IMR-90 (cell line): Measurements from ENCODE around the gene CCDC116.

Experiments
- CTCF ChIP-seq: conservative IDR thresholded peaks from 2 replicates; pipeline ENCODE4 v1.5.1; 2012; ENCODE audit warnings: mild to moderate bottlenecking, low read depth, low read length, improper control_type of control experiment
- FOS ChIP-seq: fragments of 150-350 bp; IDR thresholded peaks from 2 replicates; pipeline ENCODE4 v1.6.1; 2016; ENCODE audit warnings: low read depth, low read length
- MAZ ChIP-seq: IDR thresholded peaks from 2 replicates; pipeline ENCODE4 v1.6.1; 2012; ENCODE audit warnings: low read depth, mild to moderate bottlenecking, low read length, improper control_type of control experiment, moderate library complexity, borderline replicate concordance
- NFE2L2 ChIP-seq: fragments of 150-350 bp; IDR thresholded peaks from 2 replicates; pipeline ENCODE4 v1.6.1; 2016; ENCODE audit warnings: low read depth, mild to moderate bottlenecking, low read length
- POLR2A ChIP-seq: IDR thresholded peaks from 2 replicates; pipeline ENCODE4 v1.6.1; 2012; ENCODE audit warnings: mild to moderate bottlenecking, low read depth, low read length
- RAD21 ChIP-seq: IDR thresholded peaks from 2 replicates; pipeline ENCODE4 v1.6.1; 2012; ENCODE audit warnings: low read length, improper control_type of control experiment

DNA sequence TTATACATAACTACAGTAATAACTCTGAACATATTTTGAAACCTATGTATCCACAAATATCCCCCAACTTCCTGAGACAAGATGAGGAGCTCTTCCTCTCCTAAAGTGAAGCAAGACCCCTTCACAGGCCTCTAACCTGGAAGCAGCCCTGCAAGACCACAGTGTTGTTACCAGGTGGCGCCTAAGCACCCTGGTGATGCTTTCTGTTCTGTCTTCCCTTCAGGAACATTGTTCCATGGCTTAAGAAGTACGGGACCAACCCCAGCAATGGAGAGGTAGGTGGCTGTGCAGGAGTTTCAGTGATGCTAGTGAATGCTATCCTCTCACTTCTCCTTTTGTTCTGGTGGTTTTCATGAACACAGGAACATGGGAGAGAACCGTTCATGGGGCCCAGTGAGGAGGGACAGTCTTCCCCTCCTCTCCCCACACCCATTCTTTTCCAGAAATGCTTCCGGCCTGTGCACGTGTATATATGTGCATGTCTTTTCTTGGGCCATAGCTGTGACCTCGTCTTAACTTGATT lies 39.6 kb downstream of the CCDC116 start:
- TF ChIP-seq FOS (no peak), CTCF (no peak), POLR2A (no peak), MAZ (no peak), RAD21 (no peak), NFE2L2 (no peak)
